ENCODE results near the gene DDX49. TPM values are rescaled to one million over a fixed set of nuclear protein-coding genes. Genes with fewer than 3 reads are reported as not detected.
A peak's percentile ranks its signal among the peaks of the same experiment; 100 is the strongest.

Gene DDX49
- total and polyA plus RNA-seq, 2 donors (not counting 1 experiment from before 2014, with no cell fraction given) = 38.9 to 47.5 TPM

DNA sequence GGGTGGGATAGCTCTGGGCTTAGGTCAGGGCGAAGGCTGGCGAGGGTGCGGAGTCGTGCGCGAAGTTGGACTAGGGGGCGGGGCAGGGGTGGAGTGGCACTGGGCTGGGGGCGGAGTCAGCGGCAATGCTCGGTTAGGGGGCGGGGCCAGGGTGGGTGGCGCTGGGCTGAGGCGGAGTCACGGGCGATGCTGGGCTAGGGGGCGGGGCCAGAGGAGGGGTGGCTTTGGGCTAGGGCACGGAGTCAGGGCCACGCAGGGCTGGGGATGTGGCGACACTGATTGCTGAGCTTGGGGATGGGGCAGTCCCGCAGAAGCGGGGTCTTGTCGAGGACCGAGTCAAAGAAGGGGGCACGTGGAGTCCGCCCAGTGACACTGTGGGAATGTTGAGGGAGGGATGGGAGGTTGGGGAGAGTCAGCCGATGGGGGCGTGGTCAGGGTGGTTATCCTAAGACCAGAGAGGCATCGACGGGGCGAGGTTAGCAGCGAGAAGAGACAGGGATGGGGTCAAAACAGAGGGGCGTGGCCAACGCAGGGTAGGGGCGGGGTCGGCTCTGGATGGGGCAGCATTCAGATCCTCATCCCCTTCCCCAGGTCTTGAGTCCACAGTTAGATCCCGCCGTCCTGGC, 12.8 kb downstream of the DDX49 start:
- Histone ChIP-seq H3K9ac (ENCODE audit: low read length) (peak overlapping the region; percentile 45), H3K79me2 (ENCODE audit: control insufficient read depth, insufficient read depth, low read length) (no peaks in the 10 kb centered on the region), H2AFZ (ENCODE audit: insufficient read depth, low read depth, low read length, poor library complexity, severe bottlenecking) (peak overlapping the region; percentile 63), H4K20me1 (ENCODE audit: control insufficient read depth, insufficient read depth, low read length, poor library complexity, severe bottlenecking) (no peaks in the 10 kb centered on the region), H3K9me3 (ENCODE audit: control extremely low read depth in 1 of 3, control insufficient read depth in 2 of 3, insufficient read depth in 1 of 3, low read length in 2 of 3) (no peaks in the 10 kb centered on the region), H3K4me1 (ENCODE audit: control insufficient read depth in 2 of 2, insufficient read depth in 2 of 2, low read length in 2 of 2) (peaks cover 7 to 14% of the 10 kb centered on the region in 2 donors), H3K27me3 (replicated peaks in 1 of 4; ENCODE audit: control extremely low read depth in 1 of 4, control insufficient read depth in 3 of 4, insufficient read depth in 4 of 4, low read length in 3 of 4) (peaks cover 0 to 20% (median 5%) of the 10 kb centered on the region in 4 experiments), H3K27ac (ENCODE audit: low read length in 2 of 2) (no peak overlapping the region), H3K4me3 (ENCODE audit: control extremely low read depth in 1 of 5, extremely low read depth in 1 of 5, insufficient read depth in 1 of 5, low read depth in 2 of 5, low read length in 4 of 5) (peak overlapping the region in 4 of 5 experiments; percentile 21 to 46 (median 40)), H3K36me3 (replicated peaks in 1 of 2; ENCODE audit: control extremely low read depth in 1 of 2, control insufficient read depth in 1 of 2, extremely low read depth in 1 of 2, insufficient read depth in 2 of 2, low read length in 1 of 2) (peaks cover 0 to 11% of the 10 kb centered on the region in 2 experiments), H3K4me2 (replicated peaks; ENCODE audit: low read depth, low read length, poor library complexity, severe bottlenecking) (peak overlapping the region; percentile 80)
- peak; percentile 97 for ATAC-seq (ENCODE audit: low read depth)
- intact Hi-C loops (cut with micrococcal nuclease) = loop anchor here (1.0 kb wide), 1 partner anchor 13 kb away; the partner anchor contains the start of genes COPE and DDX49
- peak overlapping the region; percentile 83 for H3K4me3 Mint-ChIP-seq
- TF ChIP-seq, protein P1, sequence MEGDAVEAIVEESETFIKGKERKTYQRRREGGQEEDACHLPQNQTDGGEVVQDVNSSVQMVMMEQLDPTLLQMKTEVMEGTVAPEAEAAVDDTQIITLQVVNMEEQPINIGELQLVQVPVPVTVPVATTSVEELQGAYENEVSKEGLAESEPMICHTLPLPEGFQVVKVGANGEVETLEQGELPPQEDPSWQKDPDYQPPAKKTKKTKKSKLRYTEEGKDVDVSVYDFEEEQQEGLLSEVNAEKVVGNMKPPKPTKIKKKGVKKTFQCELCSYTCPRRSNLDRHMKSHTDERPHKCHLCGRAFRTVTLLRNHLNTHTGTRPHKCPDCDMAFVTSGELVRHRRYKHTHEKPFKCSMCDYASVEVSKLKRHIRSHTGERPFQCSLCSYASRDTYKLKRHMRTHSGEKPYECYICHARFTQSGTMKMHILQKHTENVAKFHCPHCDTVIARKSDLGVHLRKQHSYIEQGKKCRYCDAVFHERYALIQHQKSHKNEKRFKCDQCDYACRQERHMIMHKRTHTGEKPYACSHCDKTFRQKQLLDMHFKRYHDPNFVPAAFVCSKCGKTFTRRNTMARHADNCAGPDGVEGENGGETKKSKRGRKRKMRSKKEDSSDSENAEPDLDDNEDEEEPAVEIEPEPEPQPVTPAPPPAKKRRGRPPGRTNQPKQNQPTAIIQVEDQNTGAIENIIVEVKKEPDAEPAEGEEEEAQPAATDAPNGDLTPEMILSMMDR (IDR thresholded peaks at IDR 0.05) = no peak
- TF ChIP-seq EZH2 (IDR thresholded peaks at IDR 0.05; ENCODE audit: borderline replicate concordance, insufficient read depth, low read depth, low read length, poor library complexity, severe bottlenecking) = no peak
- H3K27me3 Mint-ChIP-seq = peaks cover 7% of the 10 kb centered on the region
- no peak overlapping the region for H3K27ac Mint-ChIP-seq
- CTCF ChIA-PET = no interaction called here
- WGBS (ENCODE audit: insufficient coverage) = 4% methylated on average over 26 of the region's 37 CpGs
- H3K9me3 Mint-ChIP-seq (ENCODE audit: insufficient read depth) = no peaks in the 10 kb centered on the region
- H3K4me1 Mint-ChIP-seq = peaks cover 9% of the 10 kb centered on the region
- POLR2A ChIA-PET = interaction anchor here (0.6 kb wide), 1 partner anchor 373 kb away, joined by 4 read pairs; no protein-coding TSS in a partner anchor
- peak; percentile 85 for DNase-seq

DNA sequence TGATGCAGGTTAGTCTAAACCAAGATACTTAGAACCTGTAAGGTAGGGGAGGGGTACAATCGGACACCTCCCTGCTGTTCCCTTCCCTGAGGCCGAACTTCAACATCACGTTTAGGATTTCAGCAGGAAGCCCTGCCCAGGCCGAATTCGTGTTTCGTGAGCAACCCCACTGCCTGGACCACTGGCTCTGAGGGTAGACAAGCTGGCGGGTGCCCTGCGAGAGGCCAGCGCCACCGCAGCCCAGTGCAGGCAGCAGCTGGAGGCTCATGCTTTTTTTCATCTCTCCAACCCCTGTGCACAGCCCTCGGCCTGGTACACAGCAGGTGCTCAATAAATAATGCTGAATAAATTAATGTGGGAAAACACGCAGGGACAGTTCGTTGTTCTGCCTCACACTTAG, 13.8 kb downstream of the DDX49 start:
- Mint-ChIP-seq H3K4me3 (peak overlapping the region; percentile 68), H3K4me1 (peaks cover 9% of the 10 kb centered on the region), H3K27ac (no peak overlapping the region), H3K9me3 (ENCODE audit: insufficient read depth) (no peaks in the 10 kb centered on the region), H3K27me3 (peaks cover 11% of the 10 kb centered on the region)
- Histone ChIP-seq H4K20me1 (ENCODE audit: control insufficient read depth, insufficient read depth, low read length, poor library complexity, severe bottlenecking) (no peaks in the 10 kb centered on the region), H3K9ac (ENCODE audit: low read length) (no peak overlapping the region), H3K4me3 (ENCODE audit: control extremely low read depth in 1 of 5, extremely low read depth in 1 of 5, insufficient read depth in 1 of 5, low read depth in 2 of 5, low read length in 4 of 5) (no peak overlapping the region), H3K79me2 (ENCODE audit: control insufficient read depth, insufficient read depth, low read length) (no peaks in the 10 kb centered on the region), H3K36me3 (replicated peaks in 1 of 2; ENCODE audit: control extremely low read depth in 1 of 2, control insufficient read depth in 1 of 2, extremely low read depth in 1 of 2, insufficient read depth in 2 of 2, low read length in 1 of 2) (peaks cover 0 to 5% of the 10 kb centered on the region in 2 experiments), H3K27me3 (replicated peaks in 1 of 4; ENCODE audit: control extremely low read depth in 1 of 4, control insufficient read depth in 3 of 4, insufficient read depth in 4 of 4, low read length in 3 of 4) (peaks cover 0 to 20% (median 5%) of the 10 kb centered on the region in 4 experiments), H3K4me2 (replicated peaks; ENCODE audit: low read depth, low read length, poor library complexity, severe bottlenecking) (peak overlapping the region; percentile 80), H3K4me1 (ENCODE audit: control insufficient read depth in 2 of 2, insufficient read depth in 2 of 2, low read length in 2 of 2) (peaks cover 7 to 14% of the 10 kb centered on the region in 2 donors), H3K27ac (ENCODE audit: low read length in 2 of 2) (no peak overlapping the region), H3K9me3 (ENCODE audit: control extremely low read depth in 1 of 3, control insufficient read depth in 2 of 3, insufficient read depth in 1 of 3, low read length in 2 of 3) (no peaks in the 10 kb centered on the region), H2AFZ (ENCODE audit: insufficient read depth, low read depth, low read length, poor library complexity, severe bottlenecking) (no peak overlapping the region)
- WGBS (ENCODE audit: insufficient coverage) = 78% methylated on average over 8 of the region's 13 CpGs
- intact Hi-C loops (cut with micrococcal nuclease) = no loop called here
- ATAC-seq (ENCODE audit: low read depth) = no peak
- no peak for DNase-seq
- POLR2A ChIA-PET = no interaction called here
- TF ChIP-seq EZH2 (IDR thresholded peaks at IDR 0.05; ENCODE audit: borderline replicate concordance, insufficient read depth, low read depth, low read length, poor library complexity, severe bottlenecking) = no peak
- TF ChIP-seq, protein P1 (IDR thresholded peaks at IDR 0.05) = no peak
- CTCF ChIA-PET = no interaction called here
